NCI-H2196 (cell line): ENCODE measurements around the gene DNAJC5G.
A peak's percentile ranks its signal among the peaks of the same experiment; 100 is the strongest.

Source experiments
- DNase-seq: peaks from one replicate; lab custom pipeline; 2025; ENCODE audit not compliant: unreplicated experiment; lab: John Stamatoyannopoulos, UW

DNAJC5G gene

GRCh38 chr2:27275211-27276150 lies at the start of gene DNAJC5G:
Gene DNAJC5G, plus strand, starts transcription at chr2:27275433. Its CDS starts 1,296 bp downstream, at chr2:27276729.
- DNase-seq = no peak

GRCh38 chr2:27225526-27225925 lies 49.7 kb upstream of the DNAJC5G start:
- DNase-seq = no peak

- DNase-seq = no peak
Measured at GRCh38 chr2:27227501-27227900, 47.7 kb upstream of the DNAJC5G start.

- DNase-seq = no peak
Measured at GRCh38 chr2:27231921-27232320, 43.3 kb upstream of the DNAJC5G start.

- DNase-seq = no peak
Measured at GRCh38 chr2:27233341-27233740, 41.9 kb upstream of the DNAJC5G start.

GRCh38 chr2:27236136-27236535 lies 39.1 kb upstream of the DNAJC5G start:
- DNase-seq = no peak

- DNase-seq = no peak
Measured at GRCh38 chr2:27236626-27237025, 38.6 kb upstream of the DNAJC5G start.

- DNase-seq = no peak
Measured at GRCh38 chr2:27237341-27237945, 37.8 kb upstream of the DNAJC5G start.

GRCh38 chr2:27238976-27239375 lies 36.3 kb upstream of the DNAJC5G start:
- no peak for DNase-seq

- no peak for DNase-seq
Measured at GRCh38 chr2:27240406-27240805, 34.8 kb upstream of the DNAJC5G start.

GRCh38 chr2:27241761-27242613 lies 33.2 kb upstream of the DNAJC5G start:
- no peak for DNase-seq

- DNase-seq = no peak
Measured at GRCh38 chr2:27242614-27242951, 32.6 kb upstream of the DNAJC5G start.

- no peak for DNase-seq
Measured at GRCh38 chr2:27243391-27244130, 31.7 kb upstream of the DNAJC5G start.

- no peak for DNase-seq
Measured at GRCh38 chr2:27245116-27245515, 30.1 kb upstream of the DNAJC5G start.

GRCh38 chr2:27245626-27246025 lies 29.6 kb upstream of the DNAJC5G start:
- DNase-seq = no peak

- no peak for DNase-seq
Measured at GRCh38 chr2:27247893-27248292, 27.3 kb upstream of the DNAJC5G start.

GRCh38 chr2:27249159-27249890 lies 25.9 kb upstream of the DNAJC5G start:
- no peak for DNase-seq

- DNase-seq = peak; percentile 23
Measured at GRCh38 chr2:27249891-27250651, 25.2 kb upstream of the DNAJC5G start.

- DNase-seq = no peak
Measured at GRCh38 chr2:27250652-27251379, 24.4 kb upstream of the DNAJC5G start.
